Spleen (tissue), 11 donors: ENCODE results near the gene WDR41. TPM values are rescaled to one million over a fixed set of nuclear protein-coding genes. Genes with fewer than 3 reads are reported as not detected.

Experiments
- DNase-seq: peaks from one replicate; pipeline ENCODE4 v3.0.0-alpha.2; 2020
- H3K27ac ChIP-seq, 8 donors: fragments of 200-600 bp; sonication (generic) in 7 of 8; 1 replicate in 4 of 8; 2 replicates in 4 of 8; pipeline versions ENCODE4 v1.5.0 to v1.8.0; 2016 to 2021; ENCODE audit warnings: inconsistent platforms in 4 of 8, mild to moderate bottlenecking in 4 of 8, moderate library complexity in 1 of 8
- H3K27me3 ChIP-seq, 7 donors: fragments of 200-600 bp; sonication (generic) in 6 of 7; replicated peaks in 1 of 7; 1 replicate in 4 of 7; 2 replicates in 3 of 7; pipeline versions ENCODE4 v1.5.0 to v1.8.0; 2016 to 2021; ENCODE audit warnings: inconsistent platforms in 3 of 7, mild to moderate bottlenecking in 1 of 7
- H3K36me3 ChIP-seq, 6 donors: fragments of 200-600 bp; sonication (generic) in 5 of 6; 1 replicate in 4 of 6; 2 replicates in 2 of 6; pipeline versions ENCODE4 v1.5.0 to v1.8.0; 2016 to 2021; ENCODE audit warnings: inconsistent platforms in 2 of 6
- H3K4me1 ChIP-seq, 6 donors: fragments of 200-600 bp; sonication (generic) in 5 of 6; 1 replicate in 3 of 6; 2 replicates in 3 of 6; pipeline versions ENCODE4 v1.5.0 to v1.8.0; 2016 to 2021; ENCODE audit warnings: inconsistent platforms in 3 of 6
- H3K4me3 ChIP-seq, 8 donors: fragments of 200-600 bp; sonication (generic) in 7 of 8; 1 replicate in 4 of 8; 2 replicates in 4 of 8; pipeline versions ENCODE4 v1.5.0 to v1.8.0; 2016 to 2021; ENCODE audit warnings: inconsistent platforms in 4 of 8, mild to moderate bottlenecking in 4 of 8, moderate library complexity in 2 of 8
- H3K9me3 ChIP-seq, 8 donors: fragments of 200-600 bp; sonication (generic) in 7 of 8; 1 replicate in 4 of 8; 2 replicates in 4 of 8; pipeline versions ENCODE4 v1.5.0 to v1.8.0; 2016 to 2021; ENCODE audit warnings: inconsistent platforms in 4 of 8
- CTCF ChIP-seq, 11 experiments: fragments of 200-600 bp in 7 of 11; fragments of 450-650 bp in 4 of 11; sonication (generic) in 4 of 11; IDR thresholded peaks in 8 of 11; conservative IDR thresholded peaks in 3 of 11; 1 replicate in 7 of 11; 2 replicates in 4 of 11; pipeline versions ENCODE4 v1.4.0 to v1.8.0; 2016 to 2021; ENCODE audit warnings: antibody characterized with exemption in 11 of 11, inconsistent platforms in 4 of 11, mild to moderate bottlenecking in 1 of 11
- POLR2A ChIP-seq, 3 donors: fragments of 450-650 bp; IDR thresholded peaks; one replicate each; pipeline ENCODE4 v1.5.1; 2017; ENCODE audit warnings: antibody characterized with exemption in 3 of 3, mild to moderate bottlenecking in 1 of 3
- POLR2AphosphoS5 ChIP-seq, 3 donors: sonication (generic); formaldehyde crosslinking; IDR thresholded peaks; one replicate each; pipeline ENCODE4 v1.5.1; 2017; ENCODE audit warnings: antibody characterized with exemption in 3 of 3
- WGBS, 5 donors: extraction: QIAGEN DNeasy Blood & Tissue Kit in 3 of 5; methylation state at CpG; one replicate each; pipeline versions ENCODE4 v1.1.5 to v1.1.7; 2013 to 2018; 5-methylcytosine and 5-hydroxymethylcytosine counted together
- intact Hi-C: fragments of 100-400 bp; cut with DNase I; formaldehyde crosslinking; loops from one replicate; pipeline ENCODE4 v1.15.0; 2023; ENCODE audit warnings: low total_unique reads
- polyA plus RNA-seq, 3 donors: library from polyadenylated mRNA; stranded (reverse); fragments of 200-250 nt; gene quantifications; one replicate each; pipeline ENCODE4 v1.2.1, GENCODE V29; 2013
- total RNA-seq, 7 donors: library from RNA; depleted of rRNA in 3 of 7; stranded (reverse); fragments of >200 nt in 3 of 7; fragmentation: NEBNext Ultra II Directional in 4 of 7; extraction: Animal tissue kit (Norgen Biotek cat#: 25700) in 4 of 7; gene quantifications; one replicate each; pipeline versions ENCODE4 v1.1.0 to v1.2.1, GENCODE V29; 2016 to 2021
- donor health status: healthy with polysubstance abuse.
- donor health status: DM: no; HTN: no; CAD: no; lungs with moderate emphysema.
- donor health status: DM: no; HTN: no; CAD: no.
- donor health status: Bipolar disorder and iron deficiency.
- donor health status: healthy.
- donor health status: DM: no; HTN: no; CAD: no.
- donor health status: DM: yes; HTN: yes; CAD: no.

WDR41 gene
- total and polyA plus RNA-seq, 10 donors: 11.0 to 54.0 (median 35.7) TPM

GRCh38 chr5:77438071-77438470, 54.0 kb downstream of the WDR41 start:
- Histone ChIP-seq H3K36me3 (peaks cover 0 to 96% (median 43%) of the 10 kb centered on the region in 6 donors), H3K4me3 (no peak overlapping the region), H3K9me3 (no peaks in the 10 kb centered on the region), H3K27ac (no peak overlapping the region), H3K4me1 (no peaks in the 10 kb centered on the region), H3K27me3 (no peaks in the 10 kb centered on the region)
- no peak for DNase-seq
- TF ChIP-seq CTCF (IDR thresholded peaks at IDR 0.05 in 8 of 11, conservative IDR thresholded peaks at IDR 0.05 in 3 of 11): no peak
- TF ChIP-seq POLR2AphosphoS5 (IDR thresholded peaks at IDR 0.05): no peak
- WGBS, 5 donors: 69 to 95% (median 84%) methylated on average over 3 of the region's 3 CpGs
- intact Hi-C loops: no loop called here

GRCh38 chr5:77437194-77437593, 54.9 kb downstream of the WDR41 start:
- intact Hi-C loops: no loop called here
- H3K9me3 ChIP-seq: no peaks in the 10 kb centered on the region
- no peak overlapping the region for H3K4me3 ChIP-seq
- no peak for TF ChIP-seq POLR2A (IDR thresholded peaks at IDR 0.05)
- no peak for TF ChIP-seq POLR2AphosphoS5 (IDR thresholded peaks at IDR 0.05)
- no peak for TF ChIP-seq CTCF (IDR thresholded peaks at IDR 0.05 in 8 of 11, conservative IDR thresholded peaks at IDR 0.05 in 3 of 11)
- no peak overlapping the region for H3K27ac ChIP-seq
- H3K36me3 ChIP-seq: peaks cover 0 to 97% (median 51%) of the 10 kb centered on the region in 6 donors
- 89 to 95% (median 91%) methylated on average over 5 of the region's 5 CpGs for WGBS, 5 donors
- no peak for DNase-seq
- H3K27me3 ChIP-seq: no peaks in the 10 kb centered on the region
- no peaks in the 10 kb centered on the region for H3K4me1 ChIP-seq

- WGBS, 5 donors: 95 to 100% (median 98%) methylated on average over 1 of the region's 1 CpG
- TF ChIP-seq POLR2AphosphoS5 (IDR thresholded peaks at IDR 0.05) (no peak), POLR2A (IDR thresholded peaks at IDR 0.05) (no peak), CTCF (IDR thresholded peaks at IDR 0.05 in 8 of 11, conservative IDR thresholded peaks at IDR 0.05 in 3 of 11) (no peak)
- Histone ChIP-seq H3K9me3 (no peaks in the 10 kb centered on the region), H3K27ac (no peak overlapping the region), H3K4me3 (no peak overlapping the region), H3K36me3 (peaks cover 0 to 86% (median 56%) of the 10 kb centered on the region in 6 donors), H3K27me3 (no peaks in the 10 kb centered on the region), H3K4me1 (no peaks in the 10 kb centered on the region)
- no peak for DNase-seq
- intact Hi-C loops: no loop called here
These were observed 60.4 kb downstream of the WDR41 start for GRCh38 chr5:77431719-77432118.

GRCh38 chr5:77431286-77431685, 60.8 kb downstream of the WDR41 start:
- TF ChIP-seq POLR2AphosphoS5 (IDR thresholded peaks at IDR 0.05) (no peak), POLR2A (IDR thresholded peaks at IDR 0.05) (no peak), CTCF (IDR thresholded peaks at IDR 0.05 in 8 of 11, conservative IDR thresholded peaks at IDR 0.05 in 3 of 11) (no peak)
- intact Hi-C loops: no loop called here
- H3K36me3 ChIP-seq: peaks cover 0 to 86% (median 57%) of the 10 kb centered on the region in 6 donors

More at GRCh38 chr5:77431286-77431685, 60.8 kb downstream of the WDR41 start:
- Histone ChIP-seq H3K9me3 (no peaks in the 10 kb centered on the region), H3K27ac (no peak overlapping the region), H3K4me1 (no peaks in the 10 kb centered on the region), H3K4me3 (no peak overlapping the region), H3K27me3 (no peaks in the 10 kb centered on the region)
- WGBS, 5 donors: 86 to 96% (median 92%) methylated on average over 3 of the region's 3 CpGs
- DNase-seq: no peak
